Caco-2 (cell line): ENCODE results near the gene SNX15. TPM values are rescaled to one million over a fixed set of nuclear protein-coding genes. Genes with fewer than 3 reads are reported as not detected.
"Not testable (repeated sequence)": the region's sequence is repeated elsewhere in the genome, so short reads cannot be mapped to it uniquely, and the experiment has no call there.

Source experiments
- BruUV-seq: library from RNA; stranded (reverse); fragments of 400-500 nt; replicated peaks from 2 replicates; lab custom pipeline; 2021; lab: Mats Ljungman, UMichigan
- CTCF ChIA-PET: fragments of 300-600 bp; sonication (Branson Sonifier 250); formaldehyde crosslinking; loops from one replicate; lab custom pipeline; 2022; ENCODE audit warnings: antibody characterized with exemption; lab: Charles Lee
- POLR2A ChIA-PET: fragments of 300-600 bp; sonication (Branson Sonifier 250); formaldehyde crosslinking; loops from one replicate; lab custom pipeline; 2022; ENCODE audit warnings: antibody characterized with exemption; lab: Charles Lee
- DNase-seq, 2 experiments: peaks; one replicate each; pipeline versions ENCODE4 v3.0.0 to v3.0.0-alpha.2; 2020 to 2022
- H3K27me3 ChIP-seq: replicated peaks from 2 replicates; pipeline ENCODE4 v1.6.0; 2011; ENCODE audit warnings: low read length; ENCODE audit not compliant: control insufficient read depth, insufficient read depth
- H3K36me3 ChIP-seq: 2 replicates; pipeline ENCODE4 v1.5.1; 2011; ENCODE audit warnings: low read length; ENCODE audit not compliant: control insufficient read depth, insufficient read depth
- H3K4me1 ChIP-seq: fragments of 250-450 bp; sonication (Bioruptor Pico); 2 replicates; pipeline ENCODE4 v1.5.1; 2020; ENCODE audit warnings: mild to moderate bottlenecking
- H3K4me3 ChIP-seq: 2 replicates; pipeline ENCODE4 v1.5.1; 2011; ENCODE audit warnings: low read depth, mild to moderate bottlenecking, control low read depth, low read length
- H3K9me3 ChIP-seq: fragments of 250-450 bp; sonication (Bioruptor Pico); 2 replicates; pipeline ENCODE4 v1.5.1; 2020; ENCODE audit warnings: mild to moderate bottlenecking, moderate library complexity
- H3K27ac Mint-ChIP-seq: one replicate; pipeline ENCODE4 v1.8.0; 2022; ENCODE audit warnings: mixed read lengths; ENCODE audit not compliant: unreplicated experiment
- H3K27me3 Mint-ChIP-seq: one replicate; pipeline ENCODE4 v1.8.0; 2022; ENCODE audit warnings: mixed read lengths; ENCODE audit not compliant: insufficient read depth, unreplicated experiment
- H3K36me3 Mint-ChIP-seq: one replicate; pipeline ENCODE4 v1.8.0; 2022; ENCODE audit warnings: mild to moderate bottlenecking, mixed read lengths; ENCODE audit not compliant: insufficient read depth, unreplicated experiment
- H3K4me1 Mint-ChIP-seq: one replicate; pipeline ENCODE4 v1.8.0; 2022; ENCODE audit warnings: low read depth, mixed read lengths; ENCODE audit not compliant: unreplicated experiment
- H3K4me3 Mint-ChIP-seq: one replicate; pipeline ENCODE4 v1.8.0; 2022; ENCODE audit warnings: mild to moderate bottlenecking, moderate library complexity, mixed read lengths; ENCODE audit not compliant: unreplicated experiment
- H3K9me3 Mint-ChIP-seq: one replicate; pipeline ENCODE4 v1.8.0; 2022; ENCODE audit warnings: mixed read lengths; ENCODE audit not compliant: unreplicated experiment
- intact Hi-C: fragments of 100-400 bp; cut with micrococcal nuclease; formaldehyde crosslinking; loops from one replicate; pipeline ENCODE4 v1.10.0; 2022; ENCODE audit not compliant: unreplicated experiment
- total RNA-seq: library from RNA; stranded (reverse); gene quantifications from 2 replicates; pipeline ENCODE4 v1.2.3, GENCODE V29; 2022
- TF ChIP-seq, protein P1 (sequence below), 2 experiments: fragments of 200-600 bp in 1 of 2; IDR thresholded peaks; 1 replicate in 1 of 2; 2 replicates in 1 of 2; pipeline versions ENCODE4 v1.5.1 to v1.8.0; 2011 to 2022; ENCODE audit warnings: antibody characterized with exemption in 1 of 2, control low read depth in 1 of 2, inconsistent platforms in 1 of 2, low read depth in 1 of 2, low read length in 1 of 2, mild to moderate bottlenecking in 1 of 2, moderate library complexity in 1 of 2; ENCODE audit not compliant: insufficient read depth in 1 of 2, severe bottlenecking in 1 of 2, unreplicated experiment in 1 of 2

Gene SNX15
- total RNA-seq, 1 experiment from 2014 or later = 35.8 TPM

DNA sequence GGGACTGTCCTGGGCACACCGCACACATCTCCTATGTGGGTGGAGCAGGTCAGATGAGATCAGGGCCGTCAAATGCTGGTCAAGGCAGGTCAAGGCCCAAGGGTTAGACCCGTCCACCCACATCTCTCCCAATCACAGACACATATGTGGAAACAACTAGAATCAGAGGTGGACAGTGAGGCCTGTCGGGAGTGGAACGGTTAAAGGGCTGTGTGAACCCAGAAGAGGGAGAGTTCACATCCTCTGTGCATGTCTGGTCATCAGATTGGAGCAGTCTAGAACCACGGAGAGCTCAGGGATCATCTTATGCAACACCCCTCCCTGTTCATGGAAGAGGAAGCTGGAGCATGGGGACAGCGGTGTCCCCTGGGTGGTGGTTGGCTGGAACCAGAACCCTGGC is 7.4 kb upstream of the SNX15 start:
- Mint-ChIP-seq H3K4me1 (peaks cover 12% of the 10 kb centered on the region), H3K9me3 (no peaks in the 10 kb centered on the region), H3K4me3 (no peak overlapping the region), H3K27ac (no peak overlapping the region), H3K27me3 (no peaks in the 10 kb centered on the region), H3K36me3 (peaks cover 16% of the 10 kb centered on the region)
- BruUV-seq = no TSS peak
- no peaks in the 10 kb centered on the region for H3K9me3 ChIP-seq
- ChIA-PET POLR2A (no interaction called here), CTCF (no interaction called here)
- TF ChIP-seq, protein P1, sequence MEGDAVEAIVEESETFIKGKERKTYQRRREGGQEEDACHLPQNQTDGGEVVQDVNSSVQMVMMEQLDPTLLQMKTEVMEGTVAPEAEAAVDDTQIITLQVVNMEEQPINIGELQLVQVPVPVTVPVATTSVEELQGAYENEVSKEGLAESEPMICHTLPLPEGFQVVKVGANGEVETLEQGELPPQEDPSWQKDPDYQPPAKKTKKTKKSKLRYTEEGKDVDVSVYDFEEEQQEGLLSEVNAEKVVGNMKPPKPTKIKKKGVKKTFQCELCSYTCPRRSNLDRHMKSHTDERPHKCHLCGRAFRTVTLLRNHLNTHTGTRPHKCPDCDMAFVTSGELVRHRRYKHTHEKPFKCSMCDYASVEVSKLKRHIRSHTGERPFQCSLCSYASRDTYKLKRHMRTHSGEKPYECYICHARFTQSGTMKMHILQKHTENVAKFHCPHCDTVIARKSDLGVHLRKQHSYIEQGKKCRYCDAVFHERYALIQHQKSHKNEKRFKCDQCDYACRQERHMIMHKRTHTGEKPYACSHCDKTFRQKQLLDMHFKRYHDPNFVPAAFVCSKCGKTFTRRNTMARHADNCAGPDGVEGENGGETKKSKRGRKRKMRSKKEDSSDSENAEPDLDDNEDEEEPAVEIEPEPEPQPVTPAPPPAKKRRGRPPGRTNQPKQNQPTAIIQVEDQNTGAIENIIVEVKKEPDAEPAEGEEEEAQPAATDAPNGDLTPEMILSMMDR (IDR thresholded peaks at IDR 0.05; ENCODE audit: insufficient read depth in 1 of 2, low read depth in 1 of 2, low read length in 1 of 2, severe bottlenecking in 1 of 2, unreplicated experiment in 1 of 2) = no peak
- no peak for DNase-seq
- intact Hi-C loops = no loop called here
- peaks cover 7% of the 10 kb centered on the region for H3K4me1 ChIP-seq
- H3K4me3 ChIP-seq = no peak overlapping the region
- H3K36me3 ChIP-seq = peaks cover 4% of the 10 kb centered on the region; the same call in 1 of the 2 replicates
- no peaks in the 10 kb centered on the region for H3K27me3 ChIP-seq

DNA sequence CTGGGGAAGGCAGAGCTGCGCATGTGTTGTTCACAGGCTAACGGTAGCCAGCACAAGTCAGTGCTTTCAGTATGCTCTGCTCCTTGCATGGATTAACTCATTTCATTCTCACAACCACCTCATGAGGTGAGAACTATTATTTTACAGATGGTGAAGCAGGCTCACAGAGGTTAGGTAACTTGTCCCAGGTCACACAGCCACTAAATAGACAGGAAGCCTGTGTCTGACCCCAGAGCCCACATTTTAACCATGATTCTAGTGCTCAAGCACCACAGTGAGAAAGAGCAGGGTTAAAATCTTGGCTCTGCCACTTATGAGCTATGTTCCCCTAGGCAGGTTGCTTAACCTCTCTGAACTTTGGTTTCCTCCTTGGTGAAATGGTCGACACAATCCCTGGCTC is 6.2 kb upstream of the SNX15 start:
- no peak overlapping the region for H3K4me3 ChIP-seq
- ChIA-PET POLR2A (no interaction called here), CTCF (interaction anchor here (0.7 kb wide), 1 partner anchor 197 kb away, joined by 4 read pairs; no protein-coding TSS in a partner anchor)
- Mint-ChIP-seq H3K9me3 (no peaks in the 10 kb centered on the region), H3K4me3 (no peak overlapping the region), H3K27ac (no peak overlapping the region), H3K36me3 (peaks cover 16% of the 10 kb centered on the region), H3K4me1 (peaks cover 11% of the 10 kb centered on the region), H3K27me3 (no peaks in the 10 kb centered on the region)
- no peaks in the 10 kb centered on the region for H3K4me1 ChIP-seq
- TF ChIP-seq, protein P1 (IDR thresholded peaks at IDR 0.05; ENCODE audit: insufficient read depth in 1 of 2, low read depth in 1 of 2, low read length in 1 of 2, severe bottlenecking in 1 of 2, unreplicated experiment in 1 of 2) = no peak
- H3K27me3 ChIP-seq = no peaks in the 10 kb centered on the region
- no peaks in the 10 kb centered on the region for H3K9me3 ChIP-seq
- intact Hi-C loops = no loop called here
- BruUV-seq = no TSS peak
- H3K36me3 ChIP-seq = peaks cover 4% of the 10 kb centered on the region; the same call in 1 of the 2 replicates
- DNase-seq = no peak

DNA sequence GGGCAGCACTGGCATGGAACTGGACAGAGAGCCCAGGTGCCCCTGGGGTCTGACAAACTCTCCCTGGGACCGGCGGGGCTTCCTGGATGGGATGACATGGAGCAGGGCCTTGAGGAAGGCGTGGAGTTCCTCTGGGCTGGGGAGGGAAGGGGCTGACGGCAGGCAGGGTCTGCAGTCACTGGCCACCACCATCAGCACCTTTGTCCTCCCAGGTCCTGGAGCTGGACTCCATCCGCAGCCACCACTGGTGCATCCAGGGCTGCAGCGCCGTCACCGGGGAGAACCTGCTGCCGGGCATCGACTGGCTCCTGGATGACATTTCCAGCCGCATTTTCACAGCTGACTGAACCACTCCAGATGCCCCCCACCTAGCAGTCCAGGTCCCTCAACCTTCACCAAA is 5.7 kb upstream of the SNX15 start:
- Histone ChIP-seq H3K4me1 (no peaks in the 10 kb centered on the region), H3K9me3 (no peaks in the 10 kb centered on the region), H3K36me3 (peaks cover 4% of the 10 kb centered on the region; the same call in 1 of the 2 replicates), H3K4me3 (no peak overlapping the region), H3K27me3 (no peaks in the 10 kb centered on the region)
- no peak overlapping the region for H3K4me3 Mint-ChIP-seq
- peaks cover 6% of the 10 kb centered on the region for H3K4me1 Mint-ChIP-seq
- H3K27ac Mint-ChIP-seq = no peak overlapping the region
- ChIA-PET POLR2A (no interaction called here), CTCF (no interaction called here)
- no peaks in the 10 kb centered on the region for H3K27me3 Mint-ChIP-seq
- peaks cover 16% of the 10 kb centered on the region for H3K36me3 Mint-ChIP-seq
- intact Hi-C loops = no loop called here
- DNase-seq = no peak
- H3K9me3 Mint-ChIP-seq = no peaks in the 10 kb centered on the region
- TF ChIP-seq, protein P1 (IDR thresholded peaks at IDR 0.05; ENCODE audit: insufficient read depth in 1 of 2, low read depth in 1 of 2, low read length in 1 of 2, severe bottlenecking in 1 of 2, unreplicated experiment in 1 of 2) = no peak
- BruUV-seq = no TSS peak

DNA sequence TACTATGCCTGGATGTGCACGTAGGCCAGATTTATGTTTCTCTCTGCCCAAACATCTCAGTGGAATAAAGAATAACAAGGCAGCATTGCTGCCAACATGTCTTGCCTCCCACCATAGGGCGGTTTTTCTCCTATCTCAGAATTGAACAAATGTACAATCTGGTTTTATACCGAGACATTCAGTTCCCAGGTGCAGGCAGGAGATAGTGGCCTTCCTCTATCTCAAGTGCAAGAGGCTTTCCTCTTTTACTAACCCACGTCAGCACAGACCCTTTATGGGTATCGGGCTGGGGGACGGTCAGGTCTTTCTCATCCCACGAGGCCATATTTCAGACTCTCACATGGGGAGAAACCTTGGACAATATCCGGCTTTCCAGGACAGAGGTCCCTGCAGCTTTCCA is 3.7 kb upstream of the SNX15 start:
- H3K27me3 ChIP-seq, H3K27me3 Mint-ChIP-seq, H3K4me1 Mint-ChIP-seq, H3K4me3 ChIP-seq, H3K9me3 Mint-ChIP-seq, DNase-seq, POLR2A ChIA-PET, H3K9me3 ChIP-seq, BruUV-seq, H3K36me3 Mint-ChIP-seq, CTCF ChIA-PET, H3K4me1 ChIP-seq, H3K4me3 Mint-ChIP-seq, H3K36me3 ChIP-seq, intact Hi-C loops, H3K27ac Mint-ChIP-seq: not testable (repeated sequence)
